Osteocyte (in vitro differentiated cells): ENCODE results near the gene HSPB3. TPM values are rescaled to one million over a fixed set of nuclear protein-coding genes. Genes with fewer than 3 reads are reported as not detected.

Experiments used
- DNase-seq: peaks from one replicate; pipeline ENCODE4 v3.0.0; 2021; ENCODE audit warnings: mixed read lengths; ENCODE audit not compliant: unreplicated experiment; ENCODE audit errors: extremely low spot score
- H3K27ac Mint-ChIP-seq: one replicate; pipeline ENCODE4 v1.8.0; 2021; ENCODE audit warnings: mild to moderate bottlenecking, mixed read lengths; ENCODE audit not compliant: unreplicated experiment
- H3K27me3 Mint-ChIP-seq: one replicate; pipeline ENCODE4 v1.8.0; 2021; ENCODE audit warnings: mixed read lengths; ENCODE audit not compliant: unreplicated experiment
- H3K36me3 Mint-ChIP-seq: one replicate; pipeline ENCODE4 v1.8.0; 2021; ENCODE audit warnings: mixed read lengths; ENCODE audit not compliant: unreplicated experiment
- H3K4me1 Mint-ChIP-seq: one replicate; pipeline ENCODE4 v1.8.0; 2021; ENCODE audit warnings: mixed read lengths; ENCODE audit not compliant: unreplicated experiment
- H3K4me3 Mint-ChIP-seq: one replicate; pipeline ENCODE4 v1.8.0; 2021; ENCODE audit warnings: mild to moderate bottlenecking, moderate library complexity, mixed read lengths; ENCODE audit not compliant: unreplicated experiment
- H3K9me3 Mint-ChIP-seq: one replicate; pipeline ENCODE4 v1.8.0; 2021; ENCODE audit warnings: mixed read lengths; ENCODE audit not compliant: unreplicated experiment
- total RNA-seq: library from RNA; stranded (reverse); gene quantifications from 2 replicates; pipeline ENCODE4 v1.2.1, GENCODE V29; 2021
- TF ChIP-seq, protein P1 (sequence below): fragments of 200-600 bp; sonication (generic); IDR thresholded peaks from 2 replicates; pipeline ENCODE4 v1.5.0; 2021; ENCODE audit warnings: antibody characterized with exemption, mild to moderate bottlenecking, moderate library complexity

The HSPB3 gene
- total RNA-seq, 1 donor from 2014 or later, result not detected

DNA sequence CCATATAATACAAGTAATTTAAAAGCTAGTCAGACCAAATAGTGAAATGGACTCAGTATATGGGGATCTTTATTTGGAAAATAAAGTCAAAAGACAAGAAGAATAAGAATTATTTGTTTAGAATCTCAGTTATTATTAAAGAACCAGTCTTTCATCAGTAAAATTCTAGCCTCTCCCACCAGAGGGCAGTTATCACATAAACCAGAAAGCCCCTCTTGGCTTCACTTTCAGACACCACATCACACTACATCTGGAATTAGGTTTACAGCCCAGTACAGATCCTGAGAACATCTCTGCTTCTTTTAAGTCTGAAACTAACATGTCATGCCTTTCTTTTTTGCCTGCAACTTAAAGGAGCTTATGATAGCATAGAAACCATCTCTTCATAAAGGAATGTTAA lies 12.2 kb upstream of the HSPB3 start:
- Mint-ChIP-seq H3K4me3 (no peak overlapping the region), H3K4me1 (peaks cover 2% of the 10 kb centered on the region), H3K27ac (no peak overlapping the region), H3K36me3 (no peaks in the 10 kb centered on the region), H3K9me3 (no peaks in the 10 kb centered on the region), H3K27me3 (peaks cover 21% of the 10 kb centered on the region)
- DNase-seq, result no peak
- TF ChIP-seq, protein P1, sequence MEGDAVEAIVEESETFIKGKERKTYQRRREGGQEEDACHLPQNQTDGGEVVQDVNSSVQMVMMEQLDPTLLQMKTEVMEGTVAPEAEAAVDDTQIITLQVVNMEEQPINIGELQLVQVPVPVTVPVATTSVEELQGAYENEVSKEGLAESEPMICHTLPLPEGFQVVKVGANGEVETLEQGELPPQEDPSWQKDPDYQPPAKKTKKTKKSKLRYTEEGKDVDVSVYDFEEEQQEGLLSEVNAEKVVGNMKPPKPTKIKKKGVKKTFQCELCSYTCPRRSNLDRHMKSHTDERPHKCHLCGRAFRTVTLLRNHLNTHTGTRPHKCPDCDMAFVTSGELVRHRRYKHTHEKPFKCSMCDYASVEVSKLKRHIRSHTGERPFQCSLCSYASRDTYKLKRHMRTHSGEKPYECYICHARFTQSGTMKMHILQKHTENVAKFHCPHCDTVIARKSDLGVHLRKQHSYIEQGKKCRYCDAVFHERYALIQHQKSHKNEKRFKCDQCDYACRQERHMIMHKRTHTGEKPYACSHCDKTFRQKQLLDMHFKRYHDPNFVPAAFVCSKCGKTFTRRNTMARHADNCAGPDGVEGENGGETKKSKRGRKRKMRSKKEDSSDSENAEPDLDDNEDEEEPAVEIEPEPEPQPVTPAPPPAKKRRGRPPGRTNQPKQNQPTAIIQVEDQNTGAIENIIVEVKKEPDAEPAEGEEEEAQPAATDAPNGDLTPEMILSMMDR, result peak; percentile 64

DNA sequence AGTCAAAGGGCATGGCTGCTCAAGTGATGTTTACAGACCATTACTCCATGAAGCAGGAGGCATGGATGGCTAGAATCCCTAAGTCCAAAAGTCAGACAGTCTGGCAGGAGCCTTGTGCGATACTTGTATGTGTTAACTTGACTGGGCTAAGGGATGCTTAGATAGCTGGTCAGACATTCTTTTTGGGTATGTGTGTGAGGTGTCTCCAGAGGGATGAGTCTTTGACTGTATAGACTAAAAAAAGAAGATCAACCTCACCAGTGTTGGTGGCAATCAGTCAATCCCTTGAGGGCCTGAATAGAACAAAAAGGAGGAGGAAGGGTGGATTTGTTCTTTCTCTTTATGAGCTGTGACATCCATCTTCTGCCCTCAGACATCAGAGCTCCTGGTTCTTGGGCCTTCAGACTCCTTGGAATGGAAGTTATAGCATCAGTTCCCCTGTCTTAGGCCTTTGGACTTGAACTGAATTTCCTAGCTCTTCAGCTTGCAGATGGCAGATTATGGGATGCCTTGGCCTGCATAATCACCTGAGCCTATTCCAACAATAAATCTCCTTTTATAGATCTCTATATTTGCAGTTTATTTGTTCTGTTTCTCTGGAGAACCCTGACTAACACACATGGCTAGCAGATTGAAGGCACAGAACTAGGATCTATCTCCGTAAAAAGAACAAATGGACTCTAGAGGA lies 9.7 kb upstream of the HSPB3 start:
- Mint-ChIP-seq H3K27ac (no peak overlapping the region), H3K9me3 (no peaks in the 10 kb centered on the region), H3K4me3 (no peak overlapping the region), H3K27me3 (peaks cover 9% of the 10 kb centered on the region), H3K36me3 (no peaks in the 10 kb centered on the region), H3K4me1 (peaks cover 2% of the 10 kb centered on the region)
- TF ChIP-seq, protein P1, result no peak
- no peak for DNase-seq

DNA sequence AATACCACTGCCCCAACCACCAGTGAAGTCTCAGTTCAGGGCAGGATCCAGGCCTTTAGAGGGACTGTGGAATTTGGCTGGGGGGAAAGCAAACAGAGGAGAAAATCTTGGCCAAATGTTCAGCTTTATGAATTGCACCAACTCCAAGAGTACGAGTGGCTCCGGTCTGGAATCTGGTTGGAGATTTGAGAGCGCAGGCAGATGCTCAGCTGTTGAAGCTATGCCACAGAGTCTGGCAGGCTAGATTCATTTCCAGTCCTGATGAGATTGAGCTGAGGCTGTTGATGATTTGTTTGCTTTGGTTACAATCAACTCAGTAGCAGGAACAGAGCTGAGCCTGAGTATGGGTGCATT lies 9.1 kb upstream of the HSPB3 start:
- no peak overlapping the region for H3K27ac Mint-ChIP-seq
- H3K9me3 Mint-ChIP-seq, result no peaks in the 10 kb centered on the region
- H3K36me3 Mint-ChIP-seq, result no peaks in the 10 kb centered on the region
- no peak overlapping the region for H3K4me3 Mint-ChIP-seq
- no peak for DNase-seq
- H3K4me1 Mint-ChIP-seq, result peaks cover 2% of the 10 kb centered on the region
- TF ChIP-seq, protein P1, result no peak
- H3K27me3 Mint-ChIP-seq, result peaks cover 9% of the 10 kb centered on the region

DNA sequence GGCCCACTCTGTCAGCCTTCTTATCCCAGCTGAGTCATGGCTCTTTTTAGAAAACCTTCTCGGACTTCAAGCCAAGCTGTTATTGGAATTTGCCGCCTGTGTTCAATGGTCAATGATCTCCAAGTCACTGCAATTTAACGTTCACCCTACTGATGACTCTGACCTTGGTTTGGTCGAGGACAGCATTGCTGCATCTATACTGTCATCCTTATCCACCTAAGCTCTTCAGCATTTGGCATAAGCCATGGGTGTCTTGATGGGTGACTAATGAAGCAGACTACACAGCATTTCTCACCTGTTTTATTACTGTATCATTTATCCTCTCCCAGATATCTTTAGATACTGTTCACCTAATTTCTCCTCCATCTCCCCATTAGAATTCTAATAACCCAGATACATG lies 5.6 kb upstream of the HSPB3 start:
- TF ChIP-seq, protein P1, result no peak
- no peaks in the 10 kb centered on the region for H3K9me3 Mint-ChIP-seq
- no peaks in the 10 kb centered on the region for H3K36me3 Mint-ChIP-seq
- no peak overlapping the region for H3K4me3 Mint-ChIP-seq
- H3K27me3 Mint-ChIP-seq, result peaks cover 9% of the 10 kb centered on the region
- no peak overlapping the region for H3K27ac Mint-ChIP-seq
- peaks cover 2% of the 10 kb centered on the region for H3K4me1 Mint-ChIP-seq
- DNase-seq, result no peak

DNA sequence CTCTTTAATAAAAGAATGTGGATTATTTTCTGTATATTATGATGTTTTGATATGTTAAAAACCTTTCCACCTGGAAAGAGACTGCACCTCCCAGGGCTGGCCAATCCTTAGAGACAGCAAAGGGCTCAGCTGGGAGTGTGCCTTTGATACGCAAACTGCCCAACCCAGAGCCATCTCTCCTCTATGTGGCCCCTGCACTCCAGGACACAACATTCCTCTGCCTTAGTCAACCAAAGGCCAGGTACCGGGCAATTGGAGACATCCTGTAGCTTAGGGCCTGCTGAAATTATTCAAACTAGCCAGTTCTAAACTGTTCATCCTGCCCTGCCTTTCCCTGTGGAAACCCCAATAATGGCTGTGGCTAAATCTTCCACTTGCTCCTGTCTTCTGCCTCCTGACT lies 5.0 kb upstream of the HSPB3 start:
- DNase-seq, result no peak
- Mint-ChIP-seq H3K27me3 (peaks cover 9% of the 10 kb centered on the region), H3K27ac (no peak overlapping the region), H3K4me3 (no peak overlapping the region), H3K36me3 (no peaks in the 10 kb centered on the region), H3K4me1 (peaks cover 2% of the 10 kb centered on the region), H3K9me3 (no peaks in the 10 kb centered on the region)
- TF ChIP-seq, protein P1, result no peak
